Activated T-cell treated with anti-CD3 and anti-CD28 coated beads, Interleukin-2, amount 50 U/mL, for 4 hours (primary cell): Measurements from ENCODE around the gene CAMKK2. TPM values are rescaled to one million over a fixed set of nuclear protein-coding genes. Genes with fewer than 3 reads are reported as not detected.
"Not testable (repeated sequence)": the region's sequence is repeated elsewhere in the genome, so short reads cannot be mapped to it uniquely, and the experiment has no call there.

ENCODE experiments used
- ATAC-seq, 2 donors: fragments of 200-7000 bp; cut with Tn5 transposase; one replicate each; pipeline ENCODE4 v1.10.0; 2021
- DNase-seq: peaks from one replicate; pipeline ENCODE4 v3.0.0-alpha.2; 2020
- H3K27me3 Mint-ChIP-seq: one replicate; pipeline ENCODE4 v1.8.0; 2021; ENCODE audit warnings: low read depth, mixed read lengths
- H3K36me3 Mint-ChIP-seq: one replicate; pipeline ENCODE4 v1.8.0; 2022; ENCODE audit warnings: mixed read lengths; ENCODE audit not compliant: insufficient read depth
- H3K4me1 Mint-ChIP-seq: one replicate; pipeline ENCODE4 v1.8.0; 2021; ENCODE audit warnings: low read depth, mixed read lengths
- H3K4me3 Mint-ChIP-seq: one replicate; pipeline ENCODE4 v1.8.0; 2021; ENCODE audit warnings: mild to moderate bottlenecking, moderate library complexity, mixed read lengths
- H3K9me3 Mint-ChIP-seq: one replicate; pipeline ENCODE4 v1.8.0; 2021; ENCODE audit warnings: mixed read lengths
- total RNA-seq, 3 donors: library from RNA; stranded (reverse); gene quantifications; one replicate each; pipeline ENCODE4 v1.2.1, GENCODE V29; 2021

CAMKK2 gene
- total RNA-seq, 3 donors from 2014 or later, result 28.9 to 41.4 (median 39.3) TPM

DNA sequence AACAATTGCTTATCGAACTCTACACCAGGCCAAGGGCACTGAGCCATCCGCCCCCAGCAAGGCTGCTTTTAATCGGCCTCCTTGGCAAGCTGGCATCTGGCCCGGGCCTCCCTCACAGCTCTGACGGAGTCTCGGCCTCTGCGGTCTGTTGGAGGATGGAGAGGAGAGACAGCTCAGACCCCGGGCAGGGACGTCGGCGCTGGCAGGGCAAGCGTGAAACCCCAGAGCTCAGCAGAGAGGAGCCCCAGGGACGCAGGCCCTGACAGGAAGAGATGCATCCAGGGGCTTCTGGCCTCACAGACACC lies 17.5 kb downstream of the CAMKK2 start:
- H3K27me3 Mint-ChIP-seq, result no peaks in the 10 kb centered on the region
- DNase-seq (no peak), ATAC-seq (no peak)
- peaks cover 6% of the 10 kb centered on the region for H3K36me3 Mint-ChIP-seq
- H3K4me3 Mint-ChIP-seq, result no peak overlapping the region
- H3K4me1 Mint-ChIP-seq, result peaks cover 6% of the 10 kb centered on the region
- H3K9me3 Mint-ChIP-seq, result no peaks in the 10 kb centered on the region

GRCh38 chr12:121278169-121279070 lies 18.1 kb downstream of the CAMKK2 start:
- ATAC-seq, result no peak
- Mint-ChIP-seq H3K36me3 (peaks cover 9% of the 10 kb centered on the region), H3K27me3 (no peaks in the 10 kb centered on the region), H3K9me3 (no peaks in the 10 kb centered on the region), H3K4me1 (peaks cover 6% of the 10 kb centered on the region), H3K4me3 (no peak overlapping the region)
- no peak for DNase-seq

DNA sequence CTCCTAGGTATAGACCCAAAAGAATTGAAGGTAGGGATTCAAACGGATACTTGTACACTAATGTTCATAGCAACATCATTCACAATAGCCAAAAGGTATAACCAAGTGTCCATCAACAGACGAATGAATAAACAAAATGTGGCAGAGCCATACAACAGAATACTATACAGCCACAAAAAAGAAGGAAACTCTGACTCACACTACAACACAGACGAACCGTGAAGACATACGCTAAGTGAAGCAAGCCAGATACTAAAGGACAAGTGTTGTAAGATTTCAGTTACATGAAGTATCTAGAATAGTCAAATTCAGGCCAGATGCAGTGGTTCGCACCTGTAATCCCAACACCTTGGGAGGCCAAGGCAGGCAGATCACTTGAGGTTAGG lies 19.1 kb downstream of the CAMKK2 start:
- DNase-seq (no peak), ATAC-seq (no peak)
- Mint-ChIP-seq H3K4me1 (peaks cover 6% of the 10 kb centered on the region), H3K27me3 (no peaks in the 10 kb centered on the region), H3K36me3 (peaks cover 16% of the 10 kb centered on the region), H3K9me3 (no peaks in the 10 kb centered on the region), H3K4me3 (no peak overlapping the region)

GRCh38 chr12:121274036-121274763 lies 22.3 kb downstream of the CAMKK2 start:
- Mint-ChIP-seq H3K27me3 (no peaks in the 10 kb centered on the region), H3K9me3 (no peaks in the 10 kb centered on the region), H3K4me3 (no peak overlapping the region), H3K36me3 (peaks cover 24% of the 10 kb centered on the region), H3K4me1 (peaks cover 6% of the 10 kb centered on the region)
- no peak for ATAC-seq
- no peak for DNase-seq

- DNase-seq (no peak), ATAC-seq (no peak)
- H3K27me3 Mint-ChIP-seq, result no peaks in the 10 kb centered on the region
- H3K4me3 Mint-ChIP-seq, result no peak overlapping the region
- H3K9me3 Mint-ChIP-seq, result no peaks in the 10 kb centered on the region
- H3K36me3 Mint-ChIP-seq, result peaks cover 23% of the 10 kb centered on the region
- peaks cover 6% of the 10 kb centered on the region for H3K4me1 Mint-ChIP-seq
Observed at GRCh38 chr12:121273364-121273896, 23.1 kb downstream of the CAMKK2 start.

- DNase-seq (no peak), ATAC-seq (no peak)
- H3K4me3 Mint-ChIP-seq, result no peak overlapping the region
- H3K36me3 Mint-ChIP-seq, result peaks cover 16% of the 10 kb centered on the region
- H3K9me3 Mint-ChIP-seq, result no peaks in the 10 kb centered on the region
- H3K27me3 Mint-ChIP-seq, result no peaks in the 10 kb centered on the region
- no peaks in the 10 kb centered on the region for H3K4me1 Mint-ChIP-seq
Observed at GRCh38 chr12:121267822-121268221, 28.7 kb downstream of the CAMKK2 start.

DNA sequence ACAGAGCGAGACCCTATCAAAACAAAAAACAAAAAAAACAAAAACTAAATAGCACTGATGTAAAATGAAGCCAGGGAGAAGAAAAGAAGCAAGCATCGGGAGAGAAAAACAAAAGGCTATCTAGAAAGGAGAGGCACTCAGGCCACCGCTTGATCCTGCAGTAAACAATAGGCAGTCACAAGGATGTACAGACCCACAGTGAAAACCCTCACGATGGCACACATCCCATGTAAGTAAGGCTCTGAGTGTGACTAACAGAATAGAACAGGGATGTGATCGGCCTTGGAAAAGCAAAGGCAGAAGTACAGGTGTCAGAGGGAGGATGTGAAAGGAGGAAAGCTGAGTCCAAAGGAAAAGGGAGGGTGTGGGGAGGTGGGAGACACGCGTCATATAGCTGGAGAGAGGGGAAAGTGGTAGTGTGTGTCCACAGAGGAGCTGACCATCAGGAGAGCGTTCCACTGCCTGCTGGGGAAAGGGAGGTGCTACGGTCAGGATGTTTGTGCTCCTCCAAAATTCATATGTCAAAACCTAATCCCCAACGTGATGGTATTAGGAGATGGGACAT lies 31.5 kb downstream of the CAMKK2 start:
- Mint-ChIP-seq H3K27me3 (no peaks in the 10 kb centered on the region), H3K36me3 (peaks cover 21% of the 10 kb centered on the region), H3K4me3 (no peak overlapping the region), H3K9me3 (no peaks in the 10 kb centered on the region), H3K4me1 (no peaks in the 10 kb centered on the region)
- ATAC-seq (no peak), DNase-seq (no peak)

DNA sequence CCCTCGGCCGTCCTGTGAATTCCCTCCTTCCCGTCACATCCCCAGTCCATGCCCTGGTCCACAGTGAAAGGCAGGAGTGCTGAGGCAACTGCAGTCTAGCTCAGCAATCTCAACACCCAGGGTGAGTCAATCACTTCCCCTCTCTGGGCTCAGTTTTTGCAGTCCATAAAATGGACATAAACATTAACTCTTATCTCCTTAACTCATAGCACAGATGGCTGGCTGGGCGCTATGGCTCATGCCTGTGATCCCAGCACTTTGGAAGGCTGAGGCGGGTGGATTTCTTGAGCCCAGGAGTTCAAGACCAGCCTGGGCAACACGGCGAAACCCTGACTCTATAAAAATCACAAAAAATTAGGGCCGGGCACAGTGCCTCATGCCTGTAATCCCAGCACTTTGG lies 32.4 kb downstream of the CAMKK2 start:
- no peak for ATAC-seq
- Mint-ChIP-seq H3K27me3 (no peaks in the 10 kb centered on the region), H3K36me3 (peaks cover 24% of the 10 kb centered on the region), H3K4me3 (no peak overlapping the region), H3K9me3 (no peaks in the 10 kb centered on the region), H3K4me1 (no peaks in the 10 kb centered on the region)
- DNase-seq, result no peak

DNA sequence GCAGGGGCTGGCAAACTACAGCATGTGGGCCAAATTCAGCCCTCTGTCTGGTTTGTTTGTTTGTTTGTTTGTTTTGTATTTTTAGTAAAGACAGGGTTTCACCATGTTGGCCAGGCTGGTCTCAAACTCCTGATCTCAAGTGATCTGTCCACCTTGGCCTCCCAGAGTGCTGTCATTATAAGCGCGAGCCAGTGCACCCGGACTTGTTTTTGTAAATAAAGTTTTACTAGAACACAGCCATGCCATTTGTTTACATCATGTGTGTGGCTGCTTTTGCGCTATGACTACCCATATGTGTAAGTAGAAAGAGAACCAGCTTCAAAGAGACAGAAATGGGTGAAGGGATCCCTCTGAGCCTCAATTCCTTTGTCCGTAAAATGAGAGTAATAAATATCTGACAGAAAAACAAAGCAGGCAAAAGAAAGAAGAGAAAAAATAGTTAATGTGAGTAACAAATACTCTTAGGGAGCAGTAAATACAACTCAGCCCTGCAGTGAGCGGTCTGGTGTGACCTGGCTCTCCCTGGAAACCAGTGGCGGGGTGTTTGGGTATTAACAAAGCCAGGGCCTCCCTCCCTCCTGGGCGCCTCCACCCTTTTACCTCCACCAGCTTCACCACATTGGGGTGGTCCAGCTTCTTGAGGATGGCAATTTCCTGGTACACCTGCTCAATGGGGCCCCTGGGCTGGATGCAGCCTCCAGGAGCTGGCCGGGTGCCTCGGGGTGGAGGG lies 33.1 kb downstream of the CAMKK2 start:
- Mint-ChIP-seq H3K9me3 (no peaks in the 10 kb centered on the region), H3K4me1 (no peaks in the 10 kb centered on the region), H3K4me3 (no peak overlapping the region), H3K27me3 (no peaks in the 10 kb centered on the region), H3K36me3 (peaks cover 27% of the 10 kb centered on the region)
- ATAC-seq, result no peak
- no peak for DNase-seq

DNA sequence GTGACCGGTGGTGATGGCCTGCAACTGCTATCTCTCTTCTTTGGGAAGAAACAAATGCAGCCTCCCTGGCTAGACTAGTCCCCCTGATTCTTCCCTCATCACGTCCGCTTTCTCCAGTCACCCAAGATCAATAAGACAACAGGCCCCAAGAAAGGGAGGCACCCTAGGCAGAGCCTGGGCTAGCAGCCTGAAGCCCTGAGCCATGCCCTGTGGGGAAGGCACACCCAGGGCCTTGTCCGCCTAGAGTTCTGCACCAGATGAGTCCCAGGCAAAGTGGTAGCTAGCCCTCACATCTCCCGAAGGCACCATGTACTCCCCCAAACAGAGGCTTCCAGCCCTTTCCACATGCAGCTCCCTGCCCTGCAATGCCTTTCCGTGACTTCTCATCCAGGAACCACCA lies 35.1 kb downstream of the CAMKK2 start:
- DNase-seq (no peak), ATAC-seq (no peak)
- Mint-ChIP-seq H3K4me1 (no peaks in the 10 kb centered on the region), H3K36me3 (peaks cover 32% of the 10 kb centered on the region), H3K4me3 (no peak overlapping the region), H3K9me3 (no peaks in the 10 kb centered on the region), H3K27me3 (no peaks in the 10 kb centered on the region)

- ATAC-seq, result no peak
Observed at GRCh38 chr12:121260091-121260490, 36.4 kb downstream of the CAMKK2 start.

GRCh38 chr12:121259074-121259473 lies 37.4 kb downstream of the CAMKK2 start:
- Mint-ChIP-seq H3K4me3 (no peak overlapping the region), H3K4me1 (no peaks in the 10 kb centered on the region), H3K36me3 (peaks cover 44% of the 10 kb centered on the region), H3K9me3 (no peaks in the 10 kb centered on the region), H3K27me3 (no peaks in the 10 kb centered on the region)
- no peak for DNase-seq
- no peak for ATAC-seq

More at GRCh38 chr12:121260091-121260490, 36.4 kb downstream of the CAMKK2 start:
- H3K4me1 Mint-ChIP-seq, result no peaks in the 10 kb centered on the region
- DNase-seq, result no peak
- no peaks in the 10 kb centered on the region for H3K27me3 Mint-ChIP-seq
- no peak overlapping the region for H3K4me3 Mint-ChIP-seq
- peaks cover 36% of the 10 kb centered on the region for H3K36me3 Mint-ChIP-seq
- no peaks in the 10 kb centered on the region for H3K9me3 Mint-ChIP-seq

GRCh38 chr12:121257704-121258449 lies 38.6 kb downstream of the CAMKK2 start:
- not testable (repeated sequence) for ATAC-seq, H3K27me3 Mint-ChIP-seq, H3K9me3 Mint-ChIP-seq, H3K4me3 Mint-ChIP-seq, DNase-seq, H3K4me1 Mint-ChIP-seq
- peaks cover 53% of the 10 kb centered on the region for H3K36me3 Mint-ChIP-seq
